NCI-H2081 (cell line): ENCODE measurements around the gene SLC6A20.

Experiments used
- DNase-seq, 2 experiments: peaks; one replicate each; lab custom pipeline; 2025; lab: John Stamatoyannopoulos, UW

Gene SLC6A20

GRCh38 chr3:45800611-45801010, 4.3 kb upstream of the SLC6A20 start:
- DNase-seq: no peak

GRCh38 chr3:45799586-45799985, 3.2 kb upstream of the SLC6A20 start:
- DNase-seq: no peak

GRCh38 chr3:45798034-45798433, 1.7 kb upstream of the SLC6A20 start:
- DNase-seq: no peak

- DNase-seq: no peak
Measured at GRCh38 chr3:45796902-45797637, 734 bp upstream of the SLC6A20 start.

- no peak for DNase-seq
Measured at GRCh38 chr3:45795509-45795881, 841 bp downstream of the SLC6A20 start.

DNA sequence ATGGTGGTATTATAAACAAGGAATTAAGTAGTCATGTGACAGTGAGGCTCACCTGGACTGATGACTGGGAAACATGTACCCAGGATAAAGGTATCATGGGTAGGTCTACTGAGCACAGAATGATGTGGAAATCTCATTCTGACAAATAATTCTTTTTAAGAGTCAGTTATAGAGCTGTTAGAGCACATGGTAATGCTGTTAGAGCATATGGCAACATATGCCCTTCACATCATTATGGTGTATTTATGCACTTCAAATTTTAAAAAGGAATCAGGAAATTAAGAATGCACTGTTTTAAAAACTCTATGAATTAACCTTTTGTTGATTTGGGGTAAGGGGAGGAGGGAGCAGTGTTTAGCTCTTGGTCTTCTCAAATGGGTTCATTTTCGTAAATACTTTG, 1.7 kb downstream of the SLC6A20 start:
- DNase-seq: no peak

DNA sequence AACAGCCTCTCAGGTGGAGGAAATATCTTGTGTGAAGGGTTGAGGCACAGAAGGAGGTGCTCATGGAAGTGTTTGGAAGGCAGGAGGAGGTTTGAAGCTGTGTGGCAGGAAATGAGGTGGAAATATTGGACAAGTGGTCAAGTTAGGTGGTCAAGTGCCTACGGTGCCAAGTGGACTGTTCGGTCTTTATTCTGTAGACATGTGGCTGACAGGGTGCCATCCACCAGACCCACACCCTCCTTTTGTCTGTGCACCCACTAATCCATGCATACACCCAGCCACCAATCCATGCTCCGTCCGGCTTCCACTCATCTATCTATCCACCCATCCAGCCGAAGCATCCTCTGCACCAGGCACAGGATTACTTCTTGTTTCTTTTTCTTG, 2.2 kb downstream of the SLC6A20 start:
- no peak for DNase-seq

DNA sequence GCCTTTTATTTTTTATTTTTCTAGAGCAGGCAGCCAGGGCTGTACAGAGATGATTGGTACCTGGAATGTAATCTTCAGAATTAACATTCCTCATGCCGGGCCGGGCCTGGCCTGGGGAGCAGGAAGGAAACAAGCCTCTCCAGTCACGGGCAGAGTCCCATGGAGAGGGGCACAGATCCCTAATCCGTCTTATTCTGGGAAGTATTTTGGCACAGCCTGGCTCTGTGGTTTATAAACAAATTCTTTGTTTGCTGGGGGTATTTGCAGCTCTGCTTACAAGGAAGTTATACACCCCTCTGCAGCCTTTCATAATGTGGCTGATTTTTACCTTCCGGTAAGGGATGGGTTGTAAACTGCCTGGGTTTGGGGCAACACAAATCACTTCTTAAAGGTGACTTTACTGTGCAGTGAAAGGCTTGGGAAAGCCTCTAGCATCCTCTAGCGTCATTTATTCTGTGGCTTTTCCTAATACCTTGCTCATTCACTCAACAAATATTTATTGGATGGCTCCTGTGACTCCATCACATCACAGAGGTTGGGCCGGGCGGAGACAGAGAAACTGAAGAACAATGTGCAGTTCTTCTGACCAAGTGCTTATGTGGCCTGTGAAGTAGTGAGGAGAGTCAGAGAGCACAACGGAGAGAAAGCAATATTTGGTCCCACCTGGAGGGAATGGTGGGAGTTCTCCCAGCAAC, 2.7 kb downstream of the SLC6A20 start:
- no peak for DNase-seq

- no peak for DNase-seq
Measured at GRCh38 chr3:45792516-45793172, 3.7 kb downstream of the SLC6A20 start.

DNA sequence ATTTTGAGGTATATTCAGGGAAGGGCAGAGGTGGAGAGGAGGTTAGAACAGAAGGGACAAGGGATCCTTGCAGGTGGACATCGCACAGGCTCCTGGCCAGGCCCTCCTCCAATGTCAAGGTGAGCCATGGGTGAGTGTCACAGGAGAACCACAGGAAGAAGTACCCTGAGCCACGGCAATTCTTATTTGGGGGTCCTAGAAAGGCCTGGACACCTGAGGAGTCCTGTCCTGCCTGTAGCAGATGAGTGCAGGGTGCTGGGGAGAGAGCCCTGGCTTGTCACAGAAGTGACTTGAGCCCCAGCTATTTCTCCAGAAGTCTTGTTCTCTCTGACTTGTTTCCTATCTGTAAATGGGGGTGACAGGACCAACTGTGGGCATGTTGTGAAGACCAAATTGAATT, 4.3 kb downstream of the SLC6A20 start:
- DNase-seq: no peak

- peak in 1 of 2 experiments; percentile 54 for DNase-seq
Measured at GRCh38 chr3:45790596-45790995, 5.7 kb downstream of the SLC6A20 start.

DNA sequence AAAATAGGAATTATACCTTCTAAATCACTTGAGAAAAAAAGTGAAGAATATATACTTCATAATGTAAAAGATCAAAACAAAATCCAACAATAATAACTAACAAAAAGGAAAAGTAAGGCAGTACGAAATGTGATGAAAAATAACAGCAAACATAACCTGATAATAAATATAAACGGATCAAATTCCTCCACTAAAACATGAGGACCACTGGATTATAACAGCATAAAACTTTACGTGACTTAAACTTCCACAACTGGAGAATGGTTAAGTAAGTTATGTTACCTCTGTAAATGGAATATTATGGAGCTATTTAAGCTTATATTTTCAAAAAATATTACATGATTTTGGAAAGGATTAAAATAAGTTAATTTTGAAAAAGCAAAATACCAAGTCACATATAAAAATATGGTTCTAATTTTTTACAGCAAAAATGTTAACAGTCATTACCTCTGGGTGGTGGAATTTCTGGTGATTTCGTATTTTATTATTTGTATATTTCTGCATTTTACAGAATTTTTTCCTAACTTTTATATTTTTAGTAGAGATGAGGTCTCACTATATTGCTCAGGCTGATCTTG, 7.0 kb downstream of the SLC6A20 start:
- DNase-seq: no peak

DNA sequence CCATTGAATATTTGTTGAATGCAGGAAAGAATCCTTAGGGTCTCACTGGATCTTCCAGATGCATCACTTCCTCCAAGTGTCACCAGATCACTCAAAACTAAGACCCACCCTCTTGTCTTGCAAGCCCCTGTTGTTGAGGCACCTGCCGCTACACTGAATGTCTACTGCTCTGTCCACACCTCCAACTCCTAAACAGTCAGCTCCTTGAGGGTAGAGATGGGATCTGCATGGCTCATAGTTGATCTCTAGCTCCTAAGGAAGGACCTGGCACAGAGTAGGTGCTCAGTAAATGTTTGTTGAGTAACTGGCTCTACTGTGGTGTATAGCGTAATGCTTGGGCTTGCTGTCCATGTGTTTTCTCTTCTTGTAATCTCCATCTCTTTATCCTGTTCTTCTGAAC, 8.8 kb downstream of the SLC6A20 start:
- no peak for DNase-seq

GRCh38 chr3:45786801-45787495, 9.4 kb downstream of the SLC6A20 start:
- no peak for DNase-seq

GRCh38 chr3:45785605-45786150, 10.7 kb downstream of the SLC6A20 start:
- no peak for DNase-seq

- DNase-seq: no peak
Measured at GRCh38 chr3:45783667-45784066, 12.7 kb downstream of the SLC6A20 start.

DNA sequence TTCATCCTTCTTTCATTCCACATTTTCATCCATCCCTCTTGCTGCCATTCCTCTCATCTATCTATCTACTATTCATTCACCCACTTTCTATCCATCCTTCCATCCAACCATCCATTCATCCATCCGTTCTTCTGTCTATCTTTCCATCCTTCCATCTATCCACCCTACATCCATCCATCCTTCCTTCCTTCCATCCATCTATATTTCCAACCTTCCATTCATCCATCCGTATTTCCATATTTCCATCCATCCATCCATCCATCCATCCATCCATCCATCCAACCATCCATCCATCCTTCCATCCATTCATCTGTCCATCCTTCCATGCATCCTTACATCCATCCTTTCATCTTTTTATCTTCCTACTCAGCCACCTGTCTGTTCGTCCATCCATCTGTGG, 14.0 kb downstream of the SLC6A20 start:
- no peak for DNase-seq

GRCh38 chr3:45781841-45782240, 14.5 kb downstream of the SLC6A20 start:
- DNase-seq: no peak

- no peak for DNase-seq
Measured at GRCh38 chr3:45781271-45781670, 15.1 kb downstream of the SLC6A20 start.

GRCh38 chr3:45779746-45780735, 16.3 kb downstream of the SLC6A20 start:
- no peak for DNase-seq

- DNase-seq: no peak
Measured at GRCh38 chr3:45778761-45779201, 17.6 kb downstream of the SLC6A20 start.
